ENCODE data around the gene ENO3. TPM values are rescaled to one million over a fixed set of nuclear protein-coding genes. Genes with fewer than 3 reads are reported as not detected.
A peak's percentile ranks its signal among the peaks of the same experiment; 100 is the strongest.

Gene ENO3
- total and polyA plus RNA-seq, 5 experiments from 2014 or later = 1.5 to 36.7 (median 3.0) TPM

GRCh38 chr17:4999430-5000093 is 48.6 kb downstream of the ENO3 start:
- Mint-ChIP-seq H3K27me3 (no peaks in the 10 kb centered on the region), H3K27ac (peak overlapping the region in 9 of 10 donors; percentile 6 to 87 (median 73)), H3K4me3 (peak overlapping the region; percentile 53 to 89 (median 80)), H3K36me3 (peaks cover 5 to 34% (median 11%) of the 10 kb centered on the region in 3 donors), H3K4me1 (peaks cover 17 to 29% (median 20%) of the 10 kb centered on the region in 4 donors), H3K9me3 (no peaks in the 10 kb centered on the region)
- DNase-seq (no peak), ATAC-seq (no peak)
- POLR2A ChIA-PET = interaction anchor here (3.2 kb wide), 1 partner anchor 52 kb away, joined by 21 read pairs; the partner anchor contains the start of gene PFN1

DNA sequence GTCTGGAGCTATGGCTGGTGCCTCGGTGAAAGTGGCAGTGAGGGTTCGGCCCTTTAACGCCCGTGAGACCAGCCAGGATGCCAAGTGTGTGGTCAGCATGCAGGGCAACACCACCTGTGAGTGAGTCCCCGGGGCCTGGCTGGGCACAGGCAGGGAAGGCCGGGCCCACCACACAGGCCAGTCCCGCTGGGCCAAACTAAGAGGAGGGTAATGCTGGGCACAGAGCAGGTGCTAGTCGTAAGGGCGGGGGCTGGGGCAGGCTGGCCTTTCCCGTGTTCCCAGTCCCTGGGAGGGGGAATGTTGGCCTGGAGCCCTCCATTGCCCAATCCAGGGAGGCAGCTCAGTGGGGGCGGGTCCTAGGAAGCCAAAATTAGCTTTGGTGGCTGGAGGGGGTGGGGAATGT is 49.3 kb downstream of the ENO3 start:
- Mint-ChIP-seq H3K4me1 (peaks cover 17 to 29% (median 19%) of the 10 kb centered on the region in 4 donors), H3K9me3 (no peaks in the 10 kb centered on the region), H3K27ac (peak overlapping the region in 3 of 10 donors; percentile 14 to 87 (median 44)), H3K4me3 (peak overlapping the region in 2 of 10 donors; percentile 18 to 61), H3K36me3 (peaks cover 8 to 41% (median 13%) of the 10 kb centered on the region in 3 donors), H3K27me3 (no peaks in the 10 kb centered on the region)
- POLR2A ChIA-PET = no interaction called here
- DNase-seq (no peak), ATAC-seq (no peak)

GRCh38 chr17:5002121-5002788 is 51.3 kb downstream of the ENO3 start:
- Mint-ChIP-seq H3K4me3 (no peak overlapping the region), H3K4me1 (peaks cover 10 to 22% (median 16%) of the 10 kb centered on the region in 4 donors), H3K36me3 (peaks cover 11 to 53% (median 17%) of the 10 kb centered on the region in 3 donors), H3K27ac (no peak overlapping the region), H3K27me3 (no peaks in the 10 kb centered on the region), H3K9me3 (no peaks in the 10 kb centered on the region)
- DNase-seq (no peak), ATAC-seq (no peak)
- POLR2A ChIA-PET = interaction anchor here (0.8 kb wide), 1 partner anchor 14 kb away, joined by 4 read pairs; the partner anchor contains the start of gene CAMTA2

DNA sequence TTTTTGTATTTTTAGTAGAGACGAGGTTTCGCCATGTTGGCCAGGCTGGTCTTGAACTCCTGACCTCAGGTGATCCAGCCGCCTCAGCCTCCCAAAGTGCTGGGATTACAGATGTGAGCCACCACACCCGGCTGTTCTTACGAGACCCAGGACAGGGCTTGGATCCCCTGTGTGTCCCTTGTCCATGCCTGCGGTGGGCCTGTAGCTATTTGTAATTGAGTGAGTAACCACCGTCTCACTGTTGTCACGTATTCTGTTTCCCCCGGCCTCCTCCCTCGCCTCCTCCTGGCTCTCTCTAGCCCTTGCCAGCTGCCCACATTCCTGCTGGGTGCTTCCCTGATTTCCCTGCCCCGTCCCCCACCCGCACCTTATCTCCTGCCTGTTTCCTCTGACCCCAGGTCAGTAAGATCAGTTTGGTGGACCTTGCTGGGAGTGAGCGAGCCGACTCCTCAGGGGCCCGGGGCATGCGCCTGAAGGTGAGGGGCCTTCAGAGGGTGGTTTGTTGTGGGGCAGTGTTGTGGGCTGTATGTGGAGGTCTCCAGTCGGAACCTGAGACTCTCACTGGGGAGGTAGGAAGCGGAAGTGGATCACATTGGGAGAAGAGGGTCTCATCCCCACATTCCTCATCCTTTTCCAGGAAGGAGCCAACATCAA is 52.4 kb downstream of the ENO3 start:
- H3K27ac Mint-ChIP-seq = peak overlapping the region in 1 of 10 donors; percentile 21
- POLR2A ChIA-PET = interaction anchor here (0.9 kb wide), 1 partner anchor 104 kb away, joined by 3 read pairs; no protein-coding TSS in a partner anchor

More for the DNA sequence above, 52.4 kb downstream of the ENO3 start:
- DNase-seq (no peak), ATAC-seq (no peak)
- Mint-ChIP-seq H3K36me3 (peaks cover 11 to 61% (median 17%) of the 10 kb centered on the region in 3 donors), H3K27me3 (no peaks in the 10 kb centered on the region), H3K9me3 (no peaks in the 10 kb centered on the region), H3K4me3 (no peak overlapping the region), H3K4me1 (peaks cover 10 to 21% (median 16%) of the 10 kb centered on the region in 4 donors)

Small RNA genes lying within 50 kb of the gene (microRNA-seq; reads per million reads assigned to microRNA genes)
- gene MIR6864 (ENCODE audit: borderline microRNAs expressed) (not detected), gene MIR6865 (ENCODE audit: borderline microRNAs expressed) (not detected)

Other genes with a start within 250 kb of the ENO3 start
- 10 to 100 TPM; 70.6 to 71.3 TPM for gene PELP1, start 247.0 kb upstream of the ENO3 start, total RNA-seq
- gene PELP1, start 247.0 kb upstream of the ENO3 start, polyA plus RNA-seq = 10 to 100 TPM in 2 of 3 donors, 1 to 10 TPM in 1; 8.9 to 13.3 (median 12.1) TPM
- gene ARRB2, start 240.5 kb upstream of the ENO3 start, total RNA-seq = 100 to 1,000 TPM; 402 to 413 TPM
- gene ARRB2, start 240.5 kb upstream of the ENO3 start, polyA plus RNA-seq = 10 to 100 TPM; 47.0 to 60.5 (median 49.4) TPM
- gene MED11, start 219.7 kb upstream of the ENO3 start, total RNA-seq = 10 to 100 TPM; 31.1 to 32.7 TPM
- gene MED11, start 219.7 kb upstream of the ENO3 start, polyA plus RNA-seq = 10 to 100 TPM; 37.2 to 81.1 (median 38.9) TPM
- gene ZMYND15, start 211.3 kb upstream of the ENO3 start, total RNA-seq = under 1 TPM; 0.38 to 0.47 TPM
- under 1 TPM in 1 of 3 donors, not detected in 2; 0.10 TPM for gene ZMYND15, start 211.3 kb upstream of the ENO3 start, polyA plus RNA-seq
- 1 to 10 TPM; 5.5 to 5.6 TPM for gene CXCL16, start 211.2 kb upstream of the ENO3 start, total RNA-seq
- gene CXCL16, start 211.2 kb upstream of the ENO3 start, polyA plus RNA-seq = 1 to 10 TPM; 2.2 to 5.9 (median 2.5) TPM
- not detected for gene TM4SF5, start 179.2 kb upstream of the ENO3 start, total RNA-seq
- gene TM4SF5, start 179.2 kb upstream of the ENO3 start, polyA plus RNA-seq = not detected
- gene VMO1, start 164.8 kb upstream of the ENO3 start, total RNA-seq = under 1 TPM in 1 of 2 experiments, not detected in 1; 0.60 TPM
- gene VMO1, start 164.8 kb upstream of the ENO3 start, polyA plus RNA-seq = not detected
- not detected for gene GLTPD2, start 162.2 kb upstream of the ENO3 start, total RNA-seq
- gene GLTPD2, start 162.2 kb upstream of the ENO3 start, polyA plus RNA-seq = under 1 TPM; 0.36 to 0.39 (median 0.39) TPM
- 10 to 100 TPM; 56.5 to 61.6 TPM for gene PSMB6, start 155.0 kb upstream of the ENO3 start, total RNA-seq
- 100 to 1,000 TPM; 211 to 282 (median 256) TPM for gene PSMB6, start 155.0 kb upstream of the ENO3 start, polyA plus RNA-seq
- 10 to 100 TPM; 21.4 to 27.9 TPM for gene PLD2, start 144.0 kb upstream of the ENO3 start, total RNA-seq
- 1 to 10 TPM; 1.1 to 1.9 (median 1.9) TPM for gene PLD2, start 144.0 kb upstream of the ENO3 start, polyA plus RNA-seq
- gene MINK1, start 117.8 kb upstream of the ENO3 start, total RNA-seq = 100 to 1,000 TPM; 110 to 117 TPM
- 10 to 100 TPM in 1 of 3 donors, 1 to 10 TPM in 2; 4.1 to 12.9 (median 8.1) TPM for gene MINK1, start 117.8 kb upstream of the ENO3 start, polyA plus RNA-seq
- gene C17orf107, start 51.6 kb upstream of the ENO3 start, total RNA-seq = 1 to 10 TPM; 5.7 TPM
- gene C17orf107, start 51.6 kb upstream of the ENO3 start, polyA plus RNA-seq = 1 to 10 TPM; 1.5 to 1.8 (median 1.6) TPM
- gene CHRNE, start 48.0 kb upstream of the ENO3 start, total RNA-seq = 1 to 10 TPM in 1 of 2 experiments, under 1 TPM in 1; 0.94 to 1.3 TPM
- gene CHRNE, start 48.0 kb upstream of the ENO3 start, polyA plus RNA-seq = under 1 TPM; 0.19 to 0.58 (median 0.20) TPM
- not detected for gene GP1BA, start 18.8 kb upstream of the ENO3 start, total RNA-seq
- gene GP1BA, start 18.8 kb upstream of the ENO3 start, polyA plus RNA-seq = under 1 TPM in 2 of 3 donors, not detected in 1; 0.08 to 0.13 TPM
- 10 to 100 TPM; 42.5 to 45.0 TPM for gene SLC25A11, start 11.1 kb upstream of the ENO3 start, total RNA-seq
- gene SLC25A11, start 11.1 kb upstream of the ENO3 start, polyA plus RNA-seq = 10 to 100 TPM; 75.3 to 78.6 (median 77.6) TPM
- gene RNF167, start 10.9 kb upstream of the ENO3 start, total RNA-seq = 100 to 1,000 TPM; 143 to 145 TPM
- 10 to 100 TPM; 30.3 to 50.0 (median 32.2) TPM for gene RNF167, start 10.9 kb upstream of the ENO3 start, polyA plus RNA-seq
- gene PFN1, start 2.6 kb upstream of the ENO3 start, total RNA-seq = 100 to 1,000 TPM; 486 to 497 TPM
- 1,000 to 10,000 TPM; 1,824 to 2,067 (median 1,870) TPM for gene PFN1, start 2.6 kb upstream of the ENO3 start, polyA plus RNA-seq
- 10 to 100 TPM; 50.5 to 52.6 TPM for gene SPAG7, start 16.7 kb downstream of the ENO3 start, total RNA-seq
- gene SPAG7, start 16.7 kb downstream of the ENO3 start, polyA plus RNA-seq = 100 to 1,000 TPM; 122 to 131 (median 129) TPM
- 10 to 100 TPM; 56.1 to 58.7 TPM for gene CAMTA2, start 36.6 kb downstream of the ENO3 start, total RNA-seq
- gene CAMTA2, start 36.6 kb downstream of the ENO3 start, polyA plus RNA-seq = 10 to 100 TPM in 1 of 3 donors, 1 to 10 TPM in 2; 4.1 to 18.9 (median 6.3) TPM
- gene INCA1, start 46.4 kb downstream of the ENO3 start, total RNA-seq = under 1 TPM in 1 of 2 experiments, not detected in 1; 0.26 TPM
- gene INCA1, start 46.4 kb downstream of the ENO3 start, polyA plus RNA-seq = under 1 TPM in 1 of 3 donors, not detected in 2; 0.23 TPM
- gene KIF1C, start 46.8 kb downstream of the ENO3 start, total RNA-seq = 10 to 100 TPM; 20.8 to 21.1 TPM
- 1 to 10 TPM; 2.6 to 3.0 (median 3.0) TPM for gene KIF1C, start 46.8 kb downstream of the ENO3 start, polyA plus RNA-seq
- gene SLC52A1, start 84.3 kb downstream of the ENO3 start, total RNA-seq = under 1 TPM in 1 of 2 experiments, not detected in 1; 0.25 TPM
- not detected for gene SLC52A1, start 84.3 kb downstream of the ENO3 start, polyA plus RNA-seq
- gene ZFP3, start 127.3 kb downstream of the ENO3 start, total RNA-seq = 10 to 100 TPM; 12.6 to 12.7 TPM
- 1 to 10 TPM in 2 of 3 donors, under 1 TPM in 1; 0.51 to 2.1 (median 1.6) TPM for gene ZFP3, start 127.3 kb downstream of the ENO3 start, polyA plus RNA-seq
- 10 to 100 TPM; 14.0 to 18.9 TPM for gene ZNF232, start 160.8 kb downstream of the ENO3 start, total RNA-seq
- gene ZNF232, start 160.8 kb downstream of the ENO3 start, polyA plus RNA-seq = 1 to 10 TPM; 6.0 to 10.0 (median 7.3) TPM
- under 1 TPM; 0.33 to 0.39 TPM for gene USP6, start 164.9 kb downstream of the ENO3 start, total RNA-seq
- under 1 TPM; 0.02 to 0.06 (median 0.05) TPM for gene USP6, start 164.9 kb downstream of the ENO3 start, polyA plus RNA-seq
- gene ZNF594, start 240.7 kb downstream of the ENO3 start, total RNA-seq = 10 to 100 TPM; 32.4 to 32.5 TPM
- gene ZNF594, start 240.7 kb downstream of the ENO3 start, polyA plus RNA-seq = 1 to 10 TPM; 1.7 to 3.3 (median 3.3) TPM

All from naive thymus-derived CD8-positive, alpha-beta T cell (primary cell).